Activated T-cell treated with anti-CD3 and anti-CD28 coated beads, Interleukin-2, amount 50 U/mL, for 24 hours (primary cell): ENCODE measurements around the gene JAK1.

Source experiments
- DNase-seq: peaks from one replicate; pipeline ENCODE4 v3.0.0-alpha.2; 2020
- H3K27ac Mint-ChIP-seq: 2 replicates; pipeline ENCODE4 v1.8.0; 2020; ENCODE audit warnings: mild to moderate bottlenecking, mixed read lengths
- H3K27me3 Mint-ChIP-seq: 2 replicates; pipeline ENCODE4 v1.8.0; 2020; ENCODE audit warnings: mixed read lengths
- H3K36me3 Mint-ChIP-seq: 2 replicates; pipeline ENCODE4 v1.8.0; 2020; ENCODE audit warnings: low read depth, mixed read lengths
- H3K4me1 Mint-ChIP-seq: 2 replicates; pipeline ENCODE4 v1.8.0; 2020; ENCODE audit warnings: low read depth, mixed read lengths
- H3K4me3 Mint-ChIP-seq: 2 replicates; pipeline ENCODE4 v1.8.0; 2020; ENCODE audit warnings: mild to moderate bottlenecking, moderate library complexity, mixed read lengths
- H3K9me3 Mint-ChIP-seq: 2 replicates; pipeline ENCODE4 v1.8.0; 2020; ENCODE audit warnings: mixed read lengths

The JAK1 gene

DNA sequence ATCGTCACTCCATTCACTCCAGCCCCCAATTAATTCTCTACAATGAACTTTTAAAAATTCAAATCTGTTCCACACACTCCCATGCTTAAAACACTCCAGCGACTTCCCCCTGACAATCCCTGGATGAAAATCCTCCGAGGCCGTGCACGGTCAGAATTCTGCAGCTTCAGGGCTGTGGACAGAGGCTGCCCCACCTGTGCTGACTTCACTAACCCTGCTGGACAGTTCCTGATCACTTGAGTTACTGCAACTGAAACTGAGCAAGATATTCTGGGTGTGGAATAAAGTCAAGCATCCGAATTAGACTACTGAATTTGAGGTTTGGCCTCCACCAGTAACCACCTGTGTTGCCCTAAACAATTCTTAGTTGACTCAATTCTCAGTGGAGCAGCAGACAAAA, 1.0 kb upstream of the JAK1 start:
- Mint-ChIP-seq H3K4me1 (peaks cover 42% of the 10 kb centered on the region), H3K27me3 (no peaks in the 10 kb centered on the region), H3K4me3 (peak overlapping the region; percentile 82), H3K27ac (peak overlapping the region; percentile 92), H3K36me3 (peaks cover 8% of the 10 kb centered on the region), H3K9me3 (no peaks in the 10 kb centered on the region)
- no peak for DNase-seq

DNA sequence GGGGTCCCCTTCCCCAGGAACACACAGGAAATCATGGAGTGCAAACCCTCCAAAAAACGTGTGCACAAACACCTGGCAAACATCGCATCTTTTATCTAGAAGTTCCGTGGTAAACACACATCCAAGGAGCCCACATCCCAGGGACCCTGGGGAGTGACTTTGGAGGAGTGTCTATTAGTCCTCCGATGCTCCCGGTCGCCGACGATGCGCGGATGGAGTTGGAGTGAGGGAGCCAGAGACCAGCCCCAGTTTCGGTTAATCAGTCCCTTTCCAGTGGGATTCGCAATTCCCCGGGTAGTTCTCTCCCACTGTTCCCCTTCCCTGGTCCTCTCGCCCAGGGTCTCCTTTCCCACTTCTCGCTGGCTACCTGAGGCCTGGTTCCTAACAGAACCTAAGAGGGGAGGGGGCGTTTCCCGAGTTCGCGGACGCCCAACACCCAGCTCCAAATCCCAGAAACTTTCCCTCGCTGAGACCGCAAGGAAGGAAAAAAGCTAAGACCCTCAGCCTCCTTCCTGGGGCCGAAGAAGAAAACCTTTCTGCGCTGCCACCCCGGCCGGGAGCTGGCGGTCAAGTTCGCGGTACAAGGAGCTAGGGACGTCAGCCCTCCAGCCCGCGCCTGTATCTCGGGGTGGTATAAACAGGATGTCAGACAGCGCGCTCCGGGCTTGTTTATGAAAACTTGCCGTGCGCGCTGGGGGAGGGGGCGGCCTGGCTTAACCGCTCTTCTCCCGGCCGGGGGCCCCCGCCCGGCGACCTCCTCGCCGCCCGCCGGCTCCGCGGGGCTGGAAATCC, 787 bp downstream of the JAK1 start:
- Mint-ChIP-seq H3K4me3 (peak overlapping the region; percentile 91), H3K27me3 (no peaks in the 10 kb centered on the region), H3K27ac (peak overlapping the region; percentile 90), H3K9me3 (no peaks in the 10 kb centered on the region), H3K36me3 (peaks cover 8% of the 10 kb centered on the region), H3K4me1 (peaks cover 60% of the 10 kb centered on the region)
- DNase-seq, result peak; percentile 73

DNA sequence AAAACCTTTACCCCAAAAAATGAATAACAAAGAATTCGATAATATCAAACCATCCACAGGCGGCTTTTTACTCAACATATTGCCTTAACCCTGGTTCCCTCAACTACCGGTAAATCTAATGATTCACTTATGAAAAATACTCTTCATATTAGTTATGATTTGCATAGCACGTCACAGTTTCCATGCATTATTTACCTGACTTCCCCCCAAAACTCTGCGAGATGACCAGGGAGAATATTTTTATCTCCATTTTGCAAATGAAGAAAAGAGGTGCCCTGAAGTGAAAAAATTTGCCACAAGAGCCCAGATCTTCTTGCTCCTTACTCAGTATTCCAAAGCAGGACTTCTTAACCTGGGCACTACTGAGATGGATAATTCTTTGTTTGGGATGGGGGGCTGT, 2.9 kb downstream of the JAK1 start:
- Mint-ChIP-seq H3K27me3 (no peaks in the 10 kb centered on the region), H3K9me3 (no peaks in the 10 kb centered on the region)

DNA sequence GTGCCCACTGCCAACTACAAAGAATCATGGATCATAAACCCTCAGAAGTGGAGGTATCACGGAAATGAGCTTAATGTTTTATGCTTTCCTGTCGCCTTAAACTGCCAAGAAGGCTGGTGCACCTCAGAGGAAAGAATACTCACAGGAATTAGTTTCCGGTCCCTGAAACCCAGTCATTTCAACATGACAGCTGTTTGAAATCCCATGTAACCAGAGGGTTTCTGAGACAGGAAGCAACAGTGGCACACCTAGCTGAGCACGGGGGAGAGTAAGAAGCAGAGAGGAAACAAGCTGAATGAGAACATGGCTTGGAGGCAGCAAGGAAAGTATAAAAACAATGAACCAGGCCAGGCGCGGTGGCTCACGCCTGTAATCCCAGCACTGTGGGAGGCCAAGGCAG, 3.9 kb downstream of the JAK1 start:
- peaks cover 80% of the 10 kb centered on the region for H3K4me1 Mint-ChIP-seq
- no peaks in the 10 kb centered on the region for H3K27me3 Mint-ChIP-seq
- H3K36me3 Mint-ChIP-seq, result peaks cover 8% of the 10 kb centered on the region
- H3K9me3 Mint-ChIP-seq, result no peaks in the 10 kb centered on the region
- peak overlapping the region; percentile 91 for H3K4me3 Mint-ChIP-seq
- DNase-seq, result peak; percentile 40
- peak overlapping the region; percentile 90 for H3K27ac Mint-ChIP-seq

More for the DNA sequence above, 2.9 kb downstream of the JAK1 start:
- peak overlapping the region; percentile 91 for H3K4me3 Mint-ChIP-seq
- DNase-seq, result no peak
- peaks cover 8% of the 10 kb centered on the region for H3K36me3 Mint-ChIP-seq
- peaks cover 81% of the 10 kb centered on the region for H3K4me1 Mint-ChIP-seq
- peak overlapping the region; percentile 90 for H3K27ac Mint-ChIP-seq

DNA sequence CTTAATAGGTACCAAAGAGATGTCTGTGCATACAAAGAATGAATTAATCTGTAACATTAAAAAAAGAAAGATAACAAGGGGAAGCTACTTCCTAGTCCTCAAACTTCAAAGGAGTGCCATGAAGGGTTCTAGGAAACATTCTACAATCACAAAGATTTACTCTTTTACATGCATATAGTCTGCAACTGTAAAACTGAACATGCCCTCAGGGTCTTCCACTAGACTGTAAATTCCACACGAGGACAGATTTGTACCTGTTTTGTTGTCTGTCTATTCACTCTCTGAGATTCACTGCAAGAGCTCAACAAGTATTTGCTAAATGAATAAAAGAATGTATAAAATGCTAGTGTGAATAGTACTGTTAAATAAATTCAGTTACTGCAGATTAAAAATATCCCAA, 4.4 kb downstream of the JAK1 start:
- Mint-ChIP-seq H3K4me1 (peaks cover 75% of the 10 kb centered on the region), H3K4me3 (peak overlapping the region; percentile 91), H3K36me3 (peaks cover 8% of the 10 kb centered on the region), H3K27ac (peak overlapping the region; percentile 90), H3K27me3 (no peaks in the 10 kb centered on the region), H3K9me3 (no peaks in the 10 kb centered on the region)
- DNase-seq, result no peak

DNA sequence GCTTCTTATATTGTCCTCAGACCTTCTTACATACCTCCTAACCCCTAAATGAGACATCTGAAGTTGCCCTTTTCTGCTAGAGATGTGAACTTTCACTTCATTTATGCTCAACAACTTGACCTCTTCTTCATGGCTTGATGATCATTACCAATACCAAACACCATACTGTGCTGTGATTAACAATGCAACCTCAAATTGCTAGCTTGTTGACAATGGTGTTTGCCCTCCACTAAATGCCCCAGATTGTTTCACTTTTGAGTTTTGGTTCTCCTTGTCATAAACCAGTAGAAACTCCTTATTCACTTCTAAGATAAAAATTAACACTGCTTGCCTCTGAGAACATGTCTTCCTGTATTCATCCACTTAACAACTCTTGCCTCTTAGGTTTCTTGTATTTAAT, 5.6 kb downstream of the JAK1 start:
- Mint-ChIP-seq H3K4me3 (peak overlapping the region; percentile 23), H3K27ac (peak overlapping the region; percentile 90), H3K27me3 (no peaks in the 10 kb centered on the region), H3K4me1 (peaks cover 72% of the 10 kb centered on the region), H3K9me3 (no peaks in the 10 kb centered on the region), H3K36me3 (peaks cover 7% of the 10 kb centered on the region)
- no peak for DNase-seq

DNA sequence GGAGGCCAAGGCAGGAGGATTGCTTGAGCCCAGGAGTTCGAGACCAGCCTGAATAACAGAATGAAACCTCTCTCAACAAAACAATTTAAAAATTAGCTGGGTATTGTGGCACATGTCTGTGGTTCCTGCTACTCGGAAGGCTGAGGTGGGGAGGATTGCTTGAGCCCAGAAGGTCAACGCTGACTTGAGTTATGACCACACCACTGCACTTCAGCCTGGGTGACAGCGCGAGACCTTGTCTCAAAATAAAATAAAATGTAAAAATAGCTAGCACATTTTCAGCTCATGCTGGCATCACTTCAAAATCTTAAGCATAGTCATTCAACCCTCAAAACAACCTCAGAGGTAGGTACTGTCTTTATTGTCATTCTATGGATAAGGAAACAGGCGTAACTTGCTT, 6.4 kb downstream of the JAK1 start:
- H3K9me3 Mint-ChIP-seq, result no peaks in the 10 kb centered on the region
- H3K4me3 Mint-ChIP-seq, result peak overlapping the region; percentile 23
- peak overlapping the region; percentile 90 for H3K27ac Mint-ChIP-seq
- H3K27me3 Mint-ChIP-seq, result no peaks in the 10 kb centered on the region
- DNase-seq, result no peak
- H3K36me3 Mint-ChIP-seq, result no peaks in the 10 kb centered on the region
- peaks cover 70% of the 10 kb centered on the region for H3K4me1 Mint-ChIP-seq

DNA sequence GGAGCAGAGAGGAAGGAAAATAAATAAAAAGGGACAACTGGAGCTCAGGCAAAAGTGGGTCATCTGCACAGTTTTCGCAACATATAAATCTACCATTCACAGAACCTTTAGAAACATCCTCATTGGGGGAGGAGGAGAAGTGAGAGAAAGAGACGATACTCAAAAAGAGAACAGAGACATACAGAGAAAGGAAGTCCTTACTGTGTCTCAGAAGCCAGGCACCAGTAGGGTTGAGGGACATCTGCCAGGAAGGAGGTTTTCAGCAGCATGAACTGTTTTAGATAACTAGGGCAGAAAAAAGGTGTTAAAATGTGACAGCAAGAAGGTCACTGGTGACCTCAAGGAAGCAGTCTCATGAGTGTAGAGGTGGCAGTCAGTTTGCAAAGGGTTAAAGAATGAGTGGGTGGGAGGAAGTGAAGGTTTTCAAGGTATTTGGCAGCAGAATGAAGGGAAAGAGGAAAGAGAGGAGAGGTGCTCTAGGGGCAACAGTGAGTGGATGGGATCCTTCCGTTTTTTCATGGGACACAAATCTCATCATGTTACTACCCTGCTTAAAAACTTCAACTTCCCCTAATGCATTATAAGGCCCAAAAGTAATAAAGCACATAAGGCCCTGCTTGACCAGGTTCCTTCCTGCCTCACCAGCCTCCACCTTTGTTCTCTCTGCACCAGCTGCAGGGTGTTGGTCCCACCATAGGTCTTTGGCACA, 9.5 kb downstream of the JAK1 start:
- H3K4me3 Mint-ChIP-seq, result no peak overlapping the region
- H3K27ac Mint-ChIP-seq, result no peak overlapping the region
- H3K27me3 Mint-ChIP-seq, result no peaks in the 10 kb centered on the region
- H3K36me3 Mint-ChIP-seq, result no peaks in the 10 kb centered on the region
- H3K4me1 Mint-ChIP-seq, result peaks cover 65% of the 10 kb centered on the region
- no peak for DNase-seq
- H3K9me3 Mint-ChIP-seq, result no peaks in the 10 kb centered on the region

DNA sequence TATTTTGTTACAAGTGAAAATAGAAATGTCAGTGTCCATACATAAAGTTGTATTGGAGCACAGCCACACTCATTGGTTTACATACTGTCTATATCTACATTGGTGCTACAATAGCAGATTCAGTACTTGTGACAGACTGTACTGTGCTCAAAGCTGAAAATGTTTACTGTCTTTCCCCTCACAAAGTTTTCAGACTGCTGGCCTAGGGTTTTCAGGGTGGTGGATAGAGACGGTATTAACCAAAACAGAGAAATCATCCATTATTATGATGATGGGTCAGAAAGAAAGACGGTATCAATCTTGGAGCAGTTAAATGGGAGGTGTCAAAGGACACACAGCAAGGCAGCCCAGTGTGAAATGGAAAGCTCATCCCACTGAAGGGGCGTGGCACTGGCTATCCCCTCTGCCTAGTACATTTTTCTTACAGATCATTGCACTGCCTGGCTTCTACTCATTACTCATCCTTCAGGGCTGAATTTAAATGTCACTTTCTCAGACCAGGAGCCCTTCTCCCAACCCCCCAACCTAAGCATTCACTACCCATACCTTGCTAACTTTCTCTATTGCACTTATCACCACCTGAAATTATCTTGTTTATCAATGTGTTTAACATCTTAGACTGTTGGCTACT, 10.2 kb downstream of the JAK1 start:
- peaks cover 62% of the 10 kb centered on the region for H3K4me1 Mint-ChIP-seq
- H3K4me3 Mint-ChIP-seq, result no peak overlapping the region
- H3K36me3 Mint-ChIP-seq, result no peaks in the 10 kb centered on the region
- H3K27me3 Mint-ChIP-seq, result no peaks in the 10 kb centered on the region
- DNase-seq, result no peak
- H3K27ac Mint-ChIP-seq, result no peak overlapping the region
- no peaks in the 10 kb centered on the region for H3K9me3 Mint-ChIP-seq

DNA sequence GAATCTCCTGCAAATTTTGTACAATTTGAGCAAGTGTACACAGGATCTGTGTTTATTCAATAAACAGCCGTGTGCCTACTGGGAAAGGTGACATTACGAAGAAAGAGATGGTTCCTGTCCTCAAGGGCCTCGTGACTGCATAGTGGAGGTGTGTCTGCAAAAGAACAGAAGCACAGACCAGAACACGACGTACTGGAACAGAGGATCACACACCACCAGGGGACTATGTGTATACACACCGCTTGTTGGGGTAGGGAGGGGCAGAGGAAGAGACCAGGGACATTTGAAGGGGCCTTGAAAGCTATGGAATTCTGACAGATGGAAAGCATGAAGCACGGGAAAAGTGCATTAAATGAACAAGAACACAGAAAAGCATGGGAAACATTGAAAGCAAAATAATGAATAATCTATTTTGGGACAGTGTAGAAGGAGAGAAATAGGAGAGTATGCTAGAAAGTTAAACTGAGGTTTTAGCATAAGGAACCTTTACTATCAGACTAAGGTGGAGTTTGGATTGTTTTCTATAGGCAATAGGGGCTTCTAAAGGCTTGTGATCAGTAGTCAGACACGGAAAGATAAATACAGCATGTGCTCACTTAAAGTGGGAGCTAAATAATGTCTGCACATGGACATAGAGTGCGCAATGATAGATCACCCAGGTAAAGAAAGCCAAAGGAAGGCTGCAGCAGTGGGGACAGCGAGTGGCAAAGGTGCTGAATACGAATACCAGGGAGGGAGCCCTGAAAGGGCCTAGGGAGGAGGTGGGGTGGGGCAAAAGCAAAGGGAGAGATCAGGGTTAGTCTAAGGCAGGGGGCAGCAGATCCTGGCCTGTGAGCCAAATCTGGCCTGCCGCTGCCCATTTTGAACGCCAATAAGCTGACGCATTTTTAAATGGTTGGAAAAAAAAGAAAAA, 11.0 kb downstream of the JAK1 start:
- no peaks in the 10 kb centered on the region for H3K36me3 Mint-ChIP-seq
- H3K4me1 Mint-ChIP-seq, result peaks cover 62% of the 10 kb centered on the region
- H3K27me3 Mint-ChIP-seq, result no peaks in the 10 kb centered on the region
- no peak overlapping the region for H3K27ac Mint-ChIP-seq
- no peak overlapping the region for H3K4me3 Mint-ChIP-seq
- H3K9me3 Mint-ChIP-seq, result no peaks in the 10 kb centered on the region
- DNase-seq, result no peak

DNA sequence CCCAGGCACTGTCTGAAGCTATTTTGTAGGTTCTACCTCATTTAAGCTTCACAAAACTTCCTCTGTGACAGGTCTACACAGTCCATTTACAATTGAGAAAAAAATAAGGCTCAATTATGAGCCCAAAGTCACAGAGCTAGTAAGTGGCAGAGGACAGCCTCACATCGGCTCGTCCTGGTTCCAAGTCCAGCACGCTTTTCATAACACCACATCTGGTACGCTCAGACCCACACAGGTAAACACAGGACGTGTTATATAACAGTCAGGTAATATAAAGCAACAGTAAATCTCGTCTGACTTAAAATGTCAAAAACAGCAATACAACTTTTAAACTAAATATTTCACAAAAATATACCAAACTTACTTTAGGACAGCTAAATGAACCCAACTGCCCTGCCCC, 13.1 kb downstream of the JAK1 start:
- Mint-ChIP-seq H3K9me3 (no peaks in the 10 kb centered on the region), H3K4me1 (peaks cover 58% of the 10 kb centered on the region), H3K36me3 (no peaks in the 10 kb centered on the region), H3K27me3 (no peaks in the 10 kb centered on the region), H3K4me3 (no peak overlapping the region), H3K27ac (no peak overlapping the region)
- no peak for DNase-seq

DNA sequence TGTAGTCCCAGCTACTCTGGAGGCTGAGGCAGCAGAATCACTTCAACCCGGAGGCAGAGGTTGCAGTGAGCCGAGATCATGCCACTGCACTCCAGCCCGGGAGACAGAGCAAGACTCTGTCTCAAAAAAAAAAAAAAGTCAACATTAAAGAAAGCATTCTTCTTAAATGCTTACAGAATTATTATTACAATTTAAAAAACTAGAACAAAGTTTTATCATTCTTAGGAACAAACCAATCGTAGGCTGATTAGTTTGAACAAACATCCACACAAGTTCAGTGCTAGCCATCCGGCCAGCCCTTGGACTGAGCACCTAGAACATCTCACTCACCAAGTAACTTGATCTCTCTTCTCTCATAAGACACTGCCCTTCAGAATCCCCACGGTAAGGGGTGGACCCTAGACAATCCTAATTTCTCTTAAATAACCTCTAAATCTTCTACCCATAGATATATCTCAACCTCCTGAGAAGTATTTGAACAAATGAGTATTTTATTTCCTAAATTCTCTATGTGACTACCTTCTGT, 16.0 kb downstream of the JAK1 start:
- H3K4me3 Mint-ChIP-seq, result no peak overlapping the region

DNA sequence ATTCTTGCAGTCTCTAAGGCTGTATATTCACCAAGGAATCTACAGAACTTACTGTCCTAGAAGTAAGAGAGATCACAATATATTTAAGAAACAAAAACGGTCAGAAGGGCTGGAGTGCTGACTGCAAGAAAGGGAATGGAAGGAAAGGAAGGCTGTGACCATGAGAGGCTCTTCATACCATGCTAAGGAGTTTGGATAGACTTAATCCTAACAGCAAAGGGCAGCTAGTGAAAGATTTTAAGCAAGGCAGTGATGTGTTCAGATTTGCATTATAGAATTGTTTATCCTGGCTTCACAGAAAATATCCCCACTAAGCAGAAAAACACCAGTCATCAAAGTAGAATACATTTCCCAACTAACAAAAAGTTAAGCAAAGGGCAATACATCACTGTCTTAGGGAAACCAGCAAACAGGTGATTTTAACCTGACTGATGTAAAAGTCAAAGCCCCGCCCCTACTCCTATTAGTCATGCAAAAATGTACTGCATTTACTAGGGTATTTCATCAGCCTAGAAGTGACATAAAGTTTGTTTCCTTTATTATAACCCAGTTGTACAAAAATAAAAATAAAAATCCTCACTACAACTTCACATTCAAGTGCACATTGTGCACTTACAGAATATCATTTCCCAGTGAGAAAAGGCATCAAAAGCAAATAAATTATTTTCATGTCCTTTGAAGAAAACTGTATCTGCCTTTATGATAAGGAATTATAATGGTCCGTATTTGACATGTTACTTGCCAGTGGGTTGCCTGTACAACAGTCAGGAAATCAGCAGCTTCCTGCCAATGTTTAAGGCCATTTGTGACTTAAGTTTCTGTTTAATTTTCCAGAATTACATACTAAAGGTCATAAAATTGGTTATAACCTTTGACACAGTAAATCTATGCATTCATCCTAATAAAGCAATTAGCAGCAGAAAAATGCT, 17.2 kb downstream of the JAK1 start:
- no peak overlapping the region for H3K4me3 Mint-ChIP-seq
- DNase-seq, result no peak
- peaks cover 81% of the 10 kb centered on the region for H3K4me1 Mint-ChIP-seq
- no peaks in the 10 kb centered on the region for H3K27me3 Mint-ChIP-seq
- peaks cover 5% of the 10 kb centered on the region for H3K36me3 Mint-ChIP-seq
- no peaks in the 10 kb centered on the region for H3K9me3 Mint-ChIP-seq
- H3K27ac Mint-ChIP-seq, result peak overlapping the region; percentile 91

More for the DNA sequence above, 16.0 kb downstream of the JAK1 start:
- H3K9me3 Mint-ChIP-seq, result no peaks in the 10 kb centered on the region
- H3K4me1 Mint-ChIP-seq, result peaks cover 74% of the 10 kb centered on the region
- H3K27me3 Mint-ChIP-seq, result no peaks in the 10 kb centered on the region
- H3K27ac Mint-ChIP-seq, result peak overlapping the region; percentile 83
- H3K36me3 Mint-ChIP-seq, result peaks cover 5% of the 10 kb centered on the region
- DNase-seq, result no peak
